Glutamatergic neuron (in vitro differentiated cells): Measurements from ENCODE around the gene ZC3H12A. TPM values are rescaled to one million over a fixed set of nuclear protein-coding genes. Genes with fewer than 3 reads are reported as not detected.

ENCODE experiments used
- DNase-seq: peaks from one replicate; pipeline ENCODE4 v3.0.0; 2022
- H3K27ac Mint-ChIP-seq: one replicate; pipeline ENCODE4 v1.8.0; 2020; ENCODE audit warnings: mild to moderate bottlenecking, mixed read lengths, inconsistent platforms; ENCODE audit not compliant: unreplicated experiment
- H3K27me3 Mint-ChIP-seq: one replicate; pipeline ENCODE4 v1.8.0; 2020; ENCODE audit warnings: mild to moderate bottlenecking, moderate library complexity, mixed read lengths, inconsistent platforms; ENCODE audit not compliant: unreplicated experiment
- H3K36me3 Mint-ChIP-seq: one replicate; pipeline ENCODE4 v1.8.0; 2020; ENCODE audit warnings: mild to moderate bottlenecking, mixed read lengths, inconsistent platforms; ENCODE audit not compliant: unreplicated experiment
- H3K4me1 Mint-ChIP-seq: one replicate; pipeline ENCODE4 v1.8.0; 2020; ENCODE audit warnings: mild to moderate bottlenecking, low read depth, mixed read lengths, inconsistent platforms; ENCODE audit not compliant: unreplicated experiment
- H3K4me3 Mint-ChIP-seq: one replicate; pipeline ENCODE4 v1.8.0; 2020; ENCODE audit warnings: mild to moderate bottlenecking, mixed read lengths, inconsistent platforms; ENCODE audit not compliant: unreplicated experiment
- H3K9me3 Mint-ChIP-seq: one replicate; pipeline ENCODE4 v1.8.0; 2020; ENCODE audit warnings: mild to moderate bottlenecking, moderate library complexity, mixed read lengths, inconsistent platforms; ENCODE audit not compliant: unreplicated experiment
- CTCF ChIP-seq: fragments of 200-600 bp; sonication (generic); IDR thresholded peaks from one replicate; pipeline ENCODE4 v1.5.0; 2021; ENCODE audit not compliant: partially characterized antibody, unreplicated experiment
- total RNA-seq: library from RNA; stranded (reverse); fragmentation: NEBNext Ultra II Directional; extraction: Animal tissue kit (Norgen Biotek cat#: 25700); gene quantifications from one replicate; pipeline ENCODE4 v1.2.1, GENCODE V29; 2021; ENCODE audit not compliant: unreplicated experiment

Gene ZC3H12A
- total RNA-seq, 1 donor from 2014 or later, result 1.3 TPM

DNA sequence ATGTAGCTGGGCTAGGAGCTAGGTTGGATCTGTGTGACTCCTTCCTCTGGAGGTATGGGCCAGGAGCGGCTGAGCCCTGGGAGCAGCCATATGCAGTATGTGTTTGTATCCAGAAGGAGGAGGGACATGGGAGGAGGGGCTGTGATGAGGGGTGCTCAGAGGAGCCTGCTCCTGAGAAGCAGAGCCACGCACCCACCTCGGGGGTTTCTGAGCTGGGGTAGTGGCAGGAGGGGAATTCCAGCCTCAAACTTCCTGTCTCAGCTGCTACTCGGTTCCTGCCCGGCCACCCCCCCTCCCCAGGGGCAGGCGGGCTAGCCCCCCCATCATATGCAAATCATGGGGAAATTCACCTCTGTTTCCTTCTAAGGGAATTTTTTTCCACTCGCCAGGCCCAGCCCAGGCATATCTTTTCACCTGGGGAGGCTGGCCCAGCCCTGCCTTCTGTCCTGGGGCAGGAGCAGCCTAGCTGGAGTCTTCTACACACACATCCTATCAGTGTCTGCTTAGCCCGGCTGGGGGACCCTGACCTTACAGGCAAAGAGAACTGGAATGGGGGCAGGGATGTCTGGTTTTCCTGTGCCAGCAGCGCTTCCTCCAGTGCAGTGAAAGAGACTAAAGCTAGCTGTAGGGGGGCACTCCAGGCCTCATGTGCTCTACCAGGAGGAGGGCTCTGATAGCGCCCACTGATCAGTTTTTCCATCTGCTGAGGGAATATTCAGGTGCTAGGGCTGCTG lies 3.0 kb downstream of the ZC3H12A start:
- peak overlapping the region; percentile 65 for H3K4me3 Mint-ChIP-seq
- peak overlapping the region; percentile 64 for H3K27ac Mint-ChIP-seq
- H3K27me3 Mint-ChIP-seq, result peaks cover 9% of the 10 kb centered on the region
- no peaks in the 10 kb centered on the region for H3K36me3 Mint-ChIP-seq
- no peak for TF ChIP-seq CTCF
- H3K9me3 Mint-ChIP-seq, result peaks cover 2% of the 10 kb centered on the region
- H3K4me1 Mint-ChIP-seq, result peaks cover 17% of the 10 kb centered on the region
- DNase-seq, result peak; percentile 54

- Mint-ChIP-seq H3K36me3 (no peaks in the 10 kb centered on the region), H3K27me3 (peaks cover 6% of the 10 kb centered on the region), H3K4me1 (peaks cover 17% of the 10 kb centered on the region), H3K4me3 (peak overlapping the region; percentile 25), H3K9me3 (peaks cover under 1% of the 10 kb centered on the region), H3K27ac (no peak overlapping the region)
- no peak for DNase-seq
- TF ChIP-seq CTCF, result no peak
These were observed 3.6 kb downstream of the ZC3H12A start for GRCh38 chr1:37477946-37478345.

DNA sequence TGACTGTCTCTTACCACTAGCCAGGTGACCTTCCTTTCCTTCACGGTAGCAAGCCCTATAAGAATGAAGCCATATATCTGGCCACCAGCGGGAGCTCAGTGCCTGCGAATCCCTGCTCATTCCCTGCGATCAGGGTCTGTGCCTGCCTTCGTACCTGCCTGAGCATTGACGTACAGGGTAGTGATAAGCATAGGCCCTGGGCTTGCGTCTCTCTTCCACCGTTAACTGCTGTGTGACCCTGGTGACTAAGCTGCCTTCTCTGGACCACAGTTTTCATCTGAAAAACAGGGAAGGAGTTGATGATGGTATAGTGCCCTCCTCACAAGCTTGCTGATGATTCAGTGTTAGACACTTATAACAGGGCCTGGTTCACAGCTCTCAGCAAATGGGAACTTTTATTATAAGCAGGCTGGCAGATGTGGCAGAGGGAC lies 4.1 kb downstream of the ZC3H12A start:
- H3K36me3 Mint-ChIP-seq, result no peaks in the 10 kb centered on the region
- no peak overlapping the region for H3K27ac Mint-ChIP-seq
- no peaks in the 10 kb centered on the region for H3K9me3 Mint-ChIP-seq
- no peak overlapping the region for H3K4me3 Mint-ChIP-seq
- TF ChIP-seq CTCF, result no peak
- H3K27me3 Mint-ChIP-seq, result peaks cover 3% of the 10 kb centered on the region
- peaks cover 15% of the 10 kb centered on the region for H3K4me1 Mint-ChIP-seq
- no peak for DNase-seq

GRCh38 chr1:37478890-37479254 lies 4.5 kb downstream of the ZC3H12A start:
- no peak for TF ChIP-seq CTCF
- H3K9me3 Mint-ChIP-seq, result no peaks in the 10 kb centered on the region
- H3K4me1 Mint-ChIP-seq, result peaks cover 12% of the 10 kb centered on the region
- H3K36me3 Mint-ChIP-seq, result no peaks in the 10 kb centered on the region
- H3K4me3 Mint-ChIP-seq, result no peak overlapping the region
- no peak overlapping the region for H3K27ac Mint-ChIP-seq
- DNase-seq, result no peak
- no peaks in the 10 kb centered on the region for H3K27me3 Mint-ChIP-seq

DNA sequence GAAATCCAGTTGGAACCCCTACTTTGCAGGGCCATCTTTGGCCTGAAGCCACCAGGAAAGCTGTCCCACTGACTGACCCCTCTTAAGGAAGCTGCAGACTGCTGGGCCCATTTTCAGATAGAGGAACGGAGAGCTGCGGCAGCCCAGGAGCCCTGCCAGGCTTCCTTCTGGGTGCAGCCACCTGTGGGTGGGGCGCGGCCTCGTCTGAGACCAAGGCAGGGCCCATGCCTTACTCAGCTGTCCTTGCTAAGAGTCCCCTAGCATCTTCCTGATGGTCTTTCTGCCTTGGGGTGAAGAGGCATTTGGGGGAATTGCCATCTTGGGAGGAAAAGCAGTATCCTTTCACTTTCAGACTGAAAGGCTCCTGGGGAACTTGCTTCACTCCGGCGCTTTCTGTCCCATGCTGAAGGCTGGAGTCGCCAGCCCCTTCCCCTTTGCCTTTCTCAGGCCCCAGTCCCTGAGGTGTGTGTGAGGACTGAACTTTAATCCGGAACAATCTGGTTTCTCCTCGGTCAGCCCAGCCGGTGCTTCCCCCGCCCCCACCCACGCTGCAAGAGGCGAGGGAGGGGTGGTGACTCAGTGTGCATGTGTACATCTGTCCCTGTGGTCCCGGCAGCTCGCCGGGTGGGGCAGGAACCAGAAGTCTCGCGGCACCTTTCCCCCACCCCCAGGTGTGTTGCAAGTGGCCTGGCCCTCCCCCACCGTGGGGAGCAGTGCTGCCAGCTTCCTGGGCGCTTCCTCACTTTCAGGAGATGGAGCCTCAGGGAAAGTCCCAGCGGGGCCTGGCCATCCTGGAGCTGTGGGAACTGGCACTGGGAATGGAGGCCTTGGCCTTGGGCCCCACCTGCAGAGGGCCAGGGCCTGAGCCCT lies 5.1 kb downstream of the ZC3H12A start:
- Mint-ChIP-seq H3K27ac (no peak overlapping the region), H3K4me1 (peaks cover 12% of the 10 kb centered on the region), H3K27me3 (no peaks in the 10 kb centered on the region), H3K36me3 (no peaks in the 10 kb centered on the region), H3K9me3 (no peaks in the 10 kb centered on the region), H3K4me3 (no peak overlapping the region)
- DNase-seq, result peak; percentile 14
- no peak for TF ChIP-seq CTCF
